ENCODE results near the gene PBX4.

GRCh38 chr19:19580418-19580817, 38.1 kb downstream of the PBX4 start:
- TF ChIP-seq GATA2 (IDR thresholded peaks at IDR 0.05; ENCODE audit: low read depth, low read length): no peak
- no peak for TF ChIP-seq GATA3 (IDR thresholded peaks at IDR 0.05; ENCODE audit: low read depth, low read length)

Data from SH-SY5Y (cell line).